Body of pancreas (tissue), 4 donors: ENCODE measurements around the gene PBX3.

Experiments
- CTCF ChIP-seq, 7 experiments: fragments of 450-650 bp in 4 of 7; fragments of 200-600 bp in 3 of 7; sonication (generic) in 3 of 7; IDR thresholded peaks; one replicate each; pipeline ENCODE4 v1.5.1; 2016 to 2019; ENCODE audit warnings: antibody characterized with exemption in 7 of 7
- POLR2A ChIP-seq, 3 donors: fragments of 450-650 bp; IDR thresholded peaks; one replicate each; pipeline ENCODE4 v1.6.1; 2016; ENCODE audit warnings: antibody characterized with exemption in 3 of 3, mild to moderate bottlenecking in 2 of 3

GRCh38 chr9:125963932-125964331, 216.8 kb downstream of the PBX3 start:
- no peak for TF ChIP-seq CTCF (IDR thresholded peaks at IDR 0.05)
- no peak for TF ChIP-seq POLR2A (IDR thresholded peaks at IDR 0.05)
